ENCODE results near the gene PTPMT1. TPM values are rescaled to one million over a fixed set of nuclear protein-coding genes. Genes with fewer than 3 reads are reported as not detected.

The PTPMT1 gene, protein sequence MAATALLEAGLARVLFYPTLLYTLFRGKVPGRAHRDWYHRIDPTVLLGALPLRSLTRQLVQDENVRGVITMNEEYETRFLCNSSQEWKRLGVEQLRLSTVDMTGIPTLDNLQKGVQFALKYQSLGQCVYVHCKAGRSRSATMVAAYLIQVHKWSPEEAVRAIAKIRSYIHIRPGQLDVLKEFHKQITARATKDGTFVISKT
- total RNA-seq: 24.7 TPM

GRCh38 chr11:47565340-47566148 is at the start of gene PTPMT1:
Gene PTPMT1 (plus strand): TSS chr11:47565599. CDS start chr11:47565623, 24 bp downstream.

DNA sequence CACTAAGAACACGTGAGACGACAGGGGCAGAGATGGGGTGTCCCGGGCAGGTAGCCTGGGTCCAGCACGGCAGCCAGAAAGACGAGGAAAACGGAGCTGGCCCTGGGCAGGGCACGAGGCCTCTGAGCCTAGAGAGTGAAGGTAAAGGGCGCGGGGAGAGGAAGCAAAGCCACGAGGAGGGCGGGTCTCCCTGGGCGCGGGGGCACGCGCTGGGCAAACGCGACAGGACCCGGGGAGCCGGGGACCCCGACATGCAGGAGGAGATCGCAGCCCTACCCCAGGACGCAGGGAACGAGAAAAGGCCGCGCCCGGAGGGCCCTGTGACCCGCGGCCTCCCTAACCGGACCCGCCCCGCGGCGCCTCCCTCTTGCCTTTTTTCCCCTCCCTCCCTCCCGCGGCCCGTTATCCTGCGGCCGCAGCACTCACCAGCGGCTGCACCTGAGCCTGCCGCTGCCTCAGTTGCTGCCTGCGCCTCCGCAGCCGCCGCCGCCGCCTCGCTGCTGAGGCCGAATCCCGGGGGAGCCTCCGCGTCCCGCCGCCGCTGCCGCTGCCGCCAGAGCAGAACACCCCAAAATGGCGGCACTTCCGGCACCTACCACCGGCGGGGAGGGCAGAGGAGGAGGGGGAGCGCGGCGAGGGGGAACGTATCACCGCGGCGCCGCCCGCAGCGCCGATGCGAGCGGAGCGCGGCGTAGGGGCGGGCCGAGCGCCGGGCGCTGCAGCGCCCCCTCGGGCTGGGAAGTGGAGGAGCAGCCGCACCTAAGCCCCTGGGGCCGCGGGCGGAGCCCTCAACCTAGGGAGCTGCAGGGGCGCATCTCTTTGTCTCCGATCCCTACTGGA is 12.6 kb upstream of the PTPMT1 start, which contains the start of gene CELF1:
Gene CELF1, minus strand, starts transcription at position 567 of the 840 bp plus-strand sequence. CDS start 53,609 bp downstream, outside the sequence.

DNA sequence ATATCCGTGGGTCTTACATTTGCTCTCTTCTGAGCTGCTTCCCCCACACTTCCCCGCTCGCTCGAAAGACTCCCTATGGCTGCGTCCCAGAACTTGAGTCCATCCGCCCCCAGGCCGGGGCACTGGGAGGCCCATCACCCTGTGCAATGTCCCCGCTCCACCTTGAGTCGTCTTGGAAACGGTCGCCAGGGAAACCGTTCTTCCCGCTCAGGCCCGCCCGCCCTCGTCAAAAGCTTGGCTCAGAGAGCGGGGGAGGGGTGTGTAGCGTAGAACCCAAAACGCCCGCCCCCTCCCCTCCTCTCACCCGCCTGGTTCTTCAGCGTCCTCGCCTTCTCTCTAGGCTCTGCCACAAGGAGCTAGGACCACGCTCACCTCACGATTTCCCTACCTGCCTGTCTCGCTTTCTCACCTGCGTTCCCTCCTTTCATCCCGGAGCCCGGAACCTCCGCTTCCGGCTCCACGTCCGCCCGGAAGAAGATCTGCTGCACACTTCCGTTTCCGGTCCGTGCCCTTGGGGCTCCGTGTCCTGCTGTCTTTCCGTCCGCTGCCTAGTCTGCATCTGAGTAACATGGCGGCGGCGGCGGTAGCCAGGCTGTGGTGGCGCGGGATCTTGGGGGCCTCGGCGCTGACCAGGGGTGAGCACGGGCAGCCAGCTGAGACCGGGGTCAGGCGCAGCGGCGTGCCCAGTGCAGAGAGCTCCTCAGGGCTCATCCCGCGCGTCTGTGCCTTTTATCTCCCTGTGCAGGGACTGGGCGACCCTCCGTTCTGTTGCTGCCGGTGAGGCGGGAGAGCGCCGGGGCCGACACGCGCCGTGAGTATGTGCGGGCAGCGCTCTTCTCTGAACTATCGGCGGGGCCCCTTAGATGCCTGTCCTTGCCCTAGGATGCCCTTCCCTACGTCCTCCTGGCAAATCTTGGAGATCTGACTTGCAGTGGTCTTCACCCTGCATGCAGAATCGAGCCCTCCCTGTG is 13.4 kb downstream of the PTPMT1 start, which contains the start of the genes KBTBD4 and NDUFS3:
Gene KBTBD4, minus strand, starts transcription at position 447 of the 971 bp plus-strand sequence. Its CDS starts 19 bp downstream, at position 428.
Gene NDUFS3, plus strand, starts transcription at position 551 of the 971 bp plus-strand sequence. Its CDS starts 18 bp downstream, at position 569.

DNA sequence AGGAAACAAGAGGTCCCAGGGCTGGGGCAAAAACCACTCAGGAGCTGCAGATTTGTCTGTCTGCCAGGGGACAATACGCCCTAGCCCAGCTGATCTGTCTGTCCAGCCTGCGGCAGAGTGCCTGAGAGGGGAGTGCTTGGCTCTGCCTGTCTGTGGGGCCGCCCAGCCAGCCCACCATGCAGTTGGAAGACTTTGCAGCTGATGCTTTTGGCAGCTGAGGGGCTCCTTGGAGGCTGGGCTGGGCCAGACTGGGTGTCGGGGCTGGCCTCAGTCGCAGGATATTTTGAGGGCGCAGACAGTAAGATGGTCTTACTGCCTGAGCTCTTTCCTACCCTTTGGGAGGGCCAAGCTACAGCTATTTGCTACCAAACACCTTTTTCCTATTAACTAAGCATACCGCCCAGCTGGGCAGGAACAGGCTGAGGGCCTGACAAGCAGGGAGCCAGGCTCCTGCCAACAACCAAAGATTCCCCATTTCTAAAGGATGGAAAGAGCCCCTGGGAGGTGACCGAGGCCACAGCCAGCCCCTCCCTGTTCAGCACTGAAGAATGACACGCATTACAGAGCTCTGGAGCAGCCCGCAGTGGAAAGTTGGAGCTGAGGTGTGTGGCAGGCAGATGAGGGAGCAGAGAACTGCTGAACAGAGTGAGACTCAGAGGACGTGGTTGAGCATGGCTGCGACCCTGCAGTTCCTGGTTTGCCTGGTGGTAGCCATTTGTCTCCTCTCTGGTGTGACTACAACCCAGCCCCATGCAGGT is 20.9 kb downstream of the PTPMT1 start, which contains the start of gene FAM180B:
Gene FAM180B, plus strand, starts transcription at position 581 of the 758 bp plus-strand sequence. Its CDS starts 91 bp downstream, at position 672.

GRCh38 chr11:47593934-47594855 is 28.8 kb downstream of the PTPMT1 start, which contains the start of gene C1QTNF4:
Gene C1QTNF4 (minus strand): TSS chr11:47594411. CDS start chr11:47590810, 3,601 bp downstream.

Small RNA genes lying within 50 kb of the gene (small RNA-seq; reads per million reads assigned to genes)
- gene RN7SL652P (ENCODE audit: low replicate concordance) (not detected), gene RNU5E-10P (ENCODE audit: low replicate concordance) (0.09 reads per million)

Other genes with a start within 250 kb of the PTPMT1 start
- gene MYBPC3, start 212.9 kb upstream of the PTPMT1 start, total RNA-seq: not detected
- 1.6 TPM for gene SPI1, start 187.1 kb upstream of the PTPMT1 start, total RNA-seq
- 11.6 TPM for gene SLC39A13, start 157.0 kb upstream of the PTPMT1 start, total RNA-seq
- gene PSMC3, start 139.2 kb upstream of the PTPMT1 start, total RNA-seq: 135 TPM
- not detected for gene RAPSN, start 116.5 kb upstream of the PTPMT1 start, total RNA-seq
- 498 TPM for gene CELF1, start 12.5 kb upstream of the PTPMT1 start, total RNA-seq
- 33.5 TPM for gene KBTBD4, start 13.4 kb downstream of the PTPMT1 start, total RNA-seq
- 55.7 TPM for gene NDUFS3, start 13.5 kb downstream of the PTPMT1 start, total RNA-seq
- not detected for gene FAM180B, start 21.1 kb downstream of the PTPMT1 start, total RNA-seq
- gene C1QTNF4, start 28.8 kb downstream of the PTPMT1 start, total RNA-seq: 19.7 TPM
- gene MTCH2, start 77.0 kb downstream of the PTPMT1 start, total RNA-seq: 67.6 TPM
- 0.63 TPM for gene AGBL2, start 149.8 kb downstream of the PTPMT1 start, total RNA-seq
- 210 TPM for gene FNBP4, start 201.7 kb downstream of the PTPMT1 start, total RNA-seq

Measured in parietal lobe (tissue), 2 donors.